GM20431 (cell line): ENCODE data around the gene EPHB2.

Experiments used
- in situ Hi-C: fragments of 300-500 bp; cut with MseI, MboI; formaldehyde crosslinking; loops from one replicate; pipeline ENCODE4 v1.15.0; 2020; ENCODE audit warnings: low sequenced_read_pairs; ENCODE audit not compliant: unreplicated experiment

The EPHB2 gene

GRCh38 chr1:22773981-22774832 is 63.6 kb downstream of the EPHB2 start:
- in situ Hi-C loops: no loop called here

- in situ Hi-C loops: no loop called here
These were observed 64.2 kb downstream of the EPHB2 start for GRCh38 chr1:22774833-22775182.

GRCh38 chr1:22775478-22775877 is 64.8 kb downstream of the EPHB2 start:
- in situ Hi-C loops: no loop called here

- in situ Hi-C loops: no loop called here
These were observed 65.5 kb downstream of the EPHB2 start for GRCh38 chr1:22776035-22776613.

- in situ Hi-C loops: no loop called here
These were observed 66.9 kb downstream of the EPHB2 start for GRCh38 chr1:22777388-22778057.

- in situ Hi-C loops: no loop called here
These were observed 67.8 kb downstream of the EPHB2 start for GRCh38 chr1:22778408-22778807.

- in situ Hi-C loops: no loop called here
These were observed 68.4 kb downstream of the EPHB2 start for GRCh38 chr1:22778862-22779520.

GRCh38 chr1:22780696-22781095 is 70.1 kb downstream of the EPHB2 start:
- in situ Hi-C loops: no loop called here

GRCh38 chr1:22781483-22781882 is 70.8 kb downstream of the EPHB2 start:
- in situ Hi-C loops: no loop called here

GRCh38 chr1:22782406-22782805 is 71.8 kb downstream of the EPHB2 start:
- in situ Hi-C loops: no loop called here

GRCh38 chr1:22784317-22784716 is 73.7 kb downstream of the EPHB2 start:
- in situ Hi-C loops: no loop called here

GRCh38 chr1:22784737-22785136 is 74.1 kb downstream of the EPHB2 start:
- in situ Hi-C loops: no loop called here

- in situ Hi-C loops: no loop called here
These were observed 75.5 kb downstream of the EPHB2 start for GRCh38 chr1:22786101-22786500.

GRCh38 chr1:22786719-22787489 is 76.3 kb downstream of the EPHB2 start:
- in situ Hi-C loops: no loop called here

- in situ Hi-C loops: no loop called here
These were observed 77.0 kb downstream of the EPHB2 start for GRCh38 chr1:22787636-22788035.

GRCh38 chr1:22788254-22788661 is 77.6 kb downstream of the EPHB2 start:
- in situ Hi-C loops: no loop called here

GRCh38 chr1:22789356-22789994 is 78.8 kb downstream of the EPHB2 start:
- in situ Hi-C loops: no loop called here

GRCh38 chr1:22790232-22791008 is 79.8 kb downstream of the EPHB2 start:
- in situ Hi-C loops: no loop called here

GRCh38 chr1:22791831-22792347 is 81.2 kb downstream of the EPHB2 start:
- in situ Hi-C loops: no loop called here
